SK-N-SH (cell line): Measurements from ENCODE around the gene USP36. TPM values are rescaled to one million over a fixed set of nuclear protein-coding genes. Genes with fewer than 3 reads are reported as not detected.

Experiments used
- CHD2 ChIP-seq: fragments of 150-350 bp; IDR thresholded peaks from 2 replicates; pipeline ENCODE4 v1.6.1; 2018; ENCODE audit warnings: low read length; ENCODE audit not compliant: partially characterized antibody
- ELF1 ChIP-seq: IDR thresholded peaks from 2 replicates; pipeline ENCODE4 v1.4.0; 2012
- EP300 ChIP-seq, 2 experiments: IDR thresholded peaks; 2 replicates each; pipeline versions ENCODE4 v1.4.0 to v1.6.1; 2012; ENCODE audit warnings: borderline replicate concordance in 1 of 2, low read depth in 1 of 2, low read length in 1 of 2
- FOSL2 ChIP-seq: IDR thresholded peaks from 2 replicates; pipeline ENCODE4 v1.4.0; 2012; ENCODE audit warnings: low read depth, mild to moderate bottlenecking, moderate library complexity, borderline replicate concordance
- FOXJ3 ChIP-seq: sonication (generic); formaldehyde crosslinking; IDR thresholded peaks from 2 replicates; pipeline ENCODE4 v1.5.1; 2020; ENCODE audit warnings: mild to moderate bottlenecking, missing genetic modification reagents
- JUND ChIP-seq: IDR thresholded peaks from 2 replicates; pipeline ENCODE4 v1.4.0; 2012
- MEF2A ChIP-seq: IDR thresholded peaks from 2 replicates; pipeline ENCODE4 v1.4.0; 2012; ENCODE audit warnings: low read depth, borderline replicate concordance
- MXI1 ChIP-seq: IDR thresholded peaks from 2 replicates; pipeline ENCODE4 v1.6.1; 2012; ENCODE audit warnings: mild to moderate bottlenecking, low read depth, low read length, improper control_type of control experiment
- NRF1 ChIP-seq: IDR thresholded peaks from 2 replicates; pipeline ENCODE4 v1.6.1; 2012; ENCODE audit warnings: low read depth, mild to moderate bottlenecking, low read length
- POLR2AphosphoS5 ChIP-seq: IDR thresholded peaks from 2 replicates; pipeline ENCODE4 v1.6.1; 2012; ENCODE audit warnings: low read depth, low read length
- RFX5 ChIP-seq: IDR thresholded peaks from 2 replicates; pipeline ENCODE4 v1.6.1; 2012; ENCODE audit warnings: mild to moderate bottlenecking, improper control_type of control experiment, low read length
- RXRA ChIP-seq: IDR thresholded peaks from 2 replicates; pipeline ENCODE4 v1.4.0; 2012; ENCODE audit warnings: low read depth, mild to moderate bottlenecking, borderline replicate concordance
- TAF1 ChIP-seq: IDR thresholded peaks from 2 replicates; pipeline ENCODE4 v1.6.1; 2012; ENCODE audit warnings: low read depth, mild to moderate bottlenecking, low read length, moderate library complexity, borderline replicate concordance
- TEAD4 ChIP-seq: IDR thresholded peaks from 2 replicates; pipeline ENCODE4 v1.4.0; 2012; ENCODE audit warnings: mild to moderate bottlenecking, borderline replicate concordance; ENCODE audit not compliant: insufficient read depth
- polyA plus RNA-seq, 3 experiments: library from polyadenylated mRNA; depleted of rRNA; stranded (reverse); fragments of >200 nt; gene quantifications; 2 replicates each; pipeline ENCODE4 v1.2.3, GENCODE V29; 2012
- TF ChIP-seq, protein P1 (sequence below): fragments of 200-600 bp; sonication (generic); IDR thresholded peaks from 2 replicates; pipeline ENCODE4 v1.6.1; 2017; ENCODE audit warnings: antibody characterized with exemption, mild to moderate bottlenecking, moderate library complexity
- TF ChIP-seq, protein P2 (sequence below): fragments of 150-350 bp; IDR thresholded peaks from 2 replicates; pipeline ENCODE4 v1.6.1; 2017; ENCODE audit warnings: antibody characterized with exemption, low read length, low read depth, borderline replicate concordance
- TF ChIP-seq, protein P3 (sequence below): fragments of 150-350 bp; IDR thresholded peaks from 2 replicates; pipeline ENCODE4 v1.6.1; 2016; ENCODE audit warnings: mild to moderate bottlenecking, low read depth, low read length
- TF ChIP-seq, protein P4 (sequence below): IDR thresholded peaks from 2 replicates; pipeline ENCODE4; 2012

USP36 gene
- polyA plus RNA-seq, 1 of the 3 experiments (the other 2 are of a cell fraction), result 34.6 TPM

DNA sequence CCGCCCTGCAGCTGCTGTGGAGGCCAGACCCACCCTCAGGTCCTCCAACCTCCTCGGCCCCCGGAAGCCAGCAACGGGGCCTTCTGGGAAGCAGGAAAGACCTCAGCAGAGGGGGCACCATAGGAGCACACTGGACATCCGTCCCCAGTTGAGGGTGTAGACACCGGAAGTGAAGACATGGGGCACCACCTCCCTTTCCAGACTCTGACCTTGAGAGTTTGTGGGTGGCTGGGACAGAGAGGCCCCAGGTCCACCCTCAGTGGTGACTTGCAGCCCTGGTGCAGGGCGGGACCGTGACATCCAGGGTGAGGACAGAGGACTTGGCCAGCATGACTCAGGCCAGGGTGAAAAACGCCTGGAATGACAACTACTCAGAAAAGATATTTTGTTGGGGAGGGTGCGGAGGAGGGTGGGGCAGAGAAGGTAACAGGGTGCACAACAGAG, 42.5 kb upstream of the USP36 start (continued):
- TF ChIP-seq FOSL2, result peak; percentile 82
- TF ChIP-seq TEAD4, result no peak
- TF ChIP-seq NRF1, result no peak
- peak; percentile 76 for TF ChIP-seq CHD2
- TF ChIP-seq MEF2A, result no peak
- TF ChIP-seq, protein P1, sequence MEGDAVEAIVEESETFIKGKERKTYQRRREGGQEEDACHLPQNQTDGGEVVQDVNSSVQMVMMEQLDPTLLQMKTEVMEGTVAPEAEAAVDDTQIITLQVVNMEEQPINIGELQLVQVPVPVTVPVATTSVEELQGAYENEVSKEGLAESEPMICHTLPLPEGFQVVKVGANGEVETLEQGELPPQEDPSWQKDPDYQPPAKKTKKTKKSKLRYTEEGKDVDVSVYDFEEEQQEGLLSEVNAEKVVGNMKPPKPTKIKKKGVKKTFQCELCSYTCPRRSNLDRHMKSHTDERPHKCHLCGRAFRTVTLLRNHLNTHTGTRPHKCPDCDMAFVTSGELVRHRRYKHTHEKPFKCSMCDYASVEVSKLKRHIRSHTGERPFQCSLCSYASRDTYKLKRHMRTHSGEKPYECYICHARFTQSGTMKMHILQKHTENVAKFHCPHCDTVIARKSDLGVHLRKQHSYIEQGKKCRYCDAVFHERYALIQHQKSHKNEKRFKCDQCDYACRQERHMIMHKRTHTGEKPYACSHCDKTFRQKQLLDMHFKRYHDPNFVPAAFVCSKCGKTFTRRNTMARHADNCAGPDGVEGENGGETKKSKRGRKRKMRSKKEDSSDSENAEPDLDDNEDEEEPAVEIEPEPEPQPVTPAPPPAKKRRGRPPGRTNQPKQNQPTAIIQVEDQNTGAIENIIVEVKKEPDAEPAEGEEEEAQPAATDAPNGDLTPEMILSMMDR, result no peak
- peak; percentile 72; the same call in 1 of the 2 replicates for TF ChIP-seq RXRA
- peak; percentile 2; the same call in 1 of the 2 replicates for TF ChIP-seq POLR2AphosphoS5
- TF ChIP-seq ELF1, result peak; percentile 76; the same call in 1 of the 2 replicates
- TF ChIP-seq, protein P2, sequence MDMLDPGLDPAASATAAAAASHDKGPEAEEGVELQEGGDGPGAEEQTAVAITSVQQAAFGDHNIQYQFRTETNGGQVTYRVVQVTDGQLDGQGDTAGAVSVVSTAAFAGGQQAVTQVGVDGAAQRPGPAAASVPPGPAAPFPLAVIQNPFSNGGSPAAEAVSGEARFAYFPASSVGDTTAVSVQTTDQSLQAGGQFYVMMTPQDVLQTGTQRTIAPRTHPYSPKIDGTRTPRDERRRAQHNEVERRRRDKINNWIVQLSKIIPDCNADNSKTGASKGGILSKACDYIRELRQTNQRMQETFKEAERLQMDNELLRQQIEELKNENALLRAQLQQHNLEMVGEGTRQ, result no peak
- peak; percentile 74 for TF ChIP-seq JUND
- no peak for TF ChIP-seq RFX5
- TF ChIP-seq EP300 (IDR thresholded peaks at IDR 0.05; ENCODE audit: borderline replicate concordance in 1 of 2, low read depth in 1 of 2, low read length in 1 of 2), result peak in 1 of 2 experiments; percentile 28; a peak in 2 of 4 replicates
- peak; percentile 31 for TF ChIP-seq MXI1
- TF ChIP-seq, protein P3, sequence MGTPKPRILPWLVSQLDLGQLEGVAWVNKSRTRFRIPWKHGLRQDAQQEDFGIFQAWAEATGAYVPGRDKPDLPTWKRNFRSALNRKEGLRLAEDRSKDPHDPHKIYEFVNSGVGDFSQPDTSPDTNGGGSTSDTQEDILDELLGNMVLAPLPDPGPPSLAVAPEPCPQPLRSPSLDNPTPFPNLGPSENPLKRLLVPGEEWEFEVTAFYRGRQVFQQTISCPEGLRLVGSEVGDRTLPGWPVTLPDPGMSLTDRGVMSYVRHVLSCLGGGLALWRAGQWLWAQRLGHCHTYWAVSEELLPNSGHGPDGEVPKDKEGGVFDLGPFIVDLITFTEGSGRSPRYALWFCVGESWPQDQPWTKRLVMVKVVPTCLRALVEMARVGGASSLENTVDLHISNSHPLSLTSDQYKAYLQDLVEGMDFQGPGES, result no peak; the same call in 1 of the 2 replicates
- peak; percentile 60; the same call in 1 of the 2 replicates for TF ChIP-seq TAF1
- TF ChIP-seq, protein P4, sequence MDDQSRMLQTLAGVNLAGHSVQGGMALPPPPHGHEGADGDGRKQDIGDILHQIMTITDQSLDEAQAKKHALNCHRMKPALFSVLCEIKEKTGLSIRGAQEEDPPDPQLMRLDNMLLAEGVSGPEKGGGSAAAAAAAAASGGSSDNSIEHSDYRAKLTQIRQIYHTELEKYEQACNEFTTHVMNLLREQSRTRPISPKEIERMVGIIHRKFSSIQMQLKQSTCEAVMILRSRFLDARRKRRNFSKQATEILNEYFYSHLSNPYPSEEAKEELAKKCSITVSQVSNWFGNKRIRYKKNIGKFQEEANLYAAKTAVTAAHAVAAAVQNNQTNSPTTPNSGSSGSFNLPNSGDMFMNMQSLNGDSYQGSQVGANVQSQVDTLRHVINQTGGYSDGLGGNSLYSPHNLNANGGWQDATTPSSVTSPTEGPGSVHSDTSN, result peak; percentile 33; the same call in 1 of the 2 replicates
- 0 out of 2 replicates have a peak, but pooled peaks have one; percentile 69 for TF ChIP-seq FOXJ3 (CRISPR knock-in tag)
- TF ChIP-seq, all 33 proteins: peak for 17
